GM19468 (cell line): Measurements from ENCODE around the gene CRACR2B.

Experiments used
- ATAC-seq: cut with Tn5 transposase; IDR thresholded peaks from one replicate; pipeline ENCODE4 v1.9.1; 2021; ENCODE audit warnings: mild to moderate bottlenecking, moderate library complexity, moderate number of reproducible peaks; ENCODE audit not compliant: unreplicated experiment; ENCODE audit errors: extremely low read depth

Gene CRACR2B

DNA sequence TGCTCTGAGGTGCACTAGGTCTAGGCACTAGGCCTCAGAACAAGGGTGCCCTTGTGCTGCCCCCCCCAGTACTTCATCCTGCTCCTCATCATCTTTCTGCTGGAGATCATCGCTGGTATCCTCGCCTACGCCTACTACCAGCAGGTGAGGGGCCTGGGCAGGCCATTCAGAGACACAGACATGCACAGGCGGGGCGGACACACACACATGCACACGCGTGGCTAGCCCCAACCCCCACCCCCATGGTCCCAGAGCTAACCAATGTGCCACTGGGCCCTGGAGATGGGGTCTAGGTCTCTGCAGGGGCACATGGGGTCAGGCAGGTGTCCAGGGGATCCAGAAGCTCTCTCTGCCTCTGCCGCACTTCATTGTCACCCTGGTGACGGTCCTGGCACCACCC is 9.0 kb downstream of the CRACR2B start:
- no peak for ATAC-seq

GRCh38 chr11:837189-837989 is 9.7 kb downstream of the CRACR2B start:
- ATAC-seq = no peak

DNA sequence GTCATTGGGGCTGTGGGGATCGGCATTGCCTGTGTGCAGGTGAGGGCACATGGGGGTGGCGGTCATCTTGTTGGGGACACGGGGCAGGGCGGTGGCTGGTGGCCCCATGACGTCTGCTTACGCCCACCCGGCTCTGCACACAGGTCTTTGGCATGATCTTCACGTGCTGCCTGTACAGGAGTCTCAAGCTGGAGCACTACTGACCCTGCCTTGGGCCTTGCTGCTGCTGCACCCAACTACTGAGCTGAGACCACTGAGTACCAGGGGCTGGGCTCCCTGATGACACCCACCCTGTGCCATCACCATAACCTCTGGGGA is 10.2 kb downstream of the CRACR2B start:
- no peak for ATAC-seq

DNA sequence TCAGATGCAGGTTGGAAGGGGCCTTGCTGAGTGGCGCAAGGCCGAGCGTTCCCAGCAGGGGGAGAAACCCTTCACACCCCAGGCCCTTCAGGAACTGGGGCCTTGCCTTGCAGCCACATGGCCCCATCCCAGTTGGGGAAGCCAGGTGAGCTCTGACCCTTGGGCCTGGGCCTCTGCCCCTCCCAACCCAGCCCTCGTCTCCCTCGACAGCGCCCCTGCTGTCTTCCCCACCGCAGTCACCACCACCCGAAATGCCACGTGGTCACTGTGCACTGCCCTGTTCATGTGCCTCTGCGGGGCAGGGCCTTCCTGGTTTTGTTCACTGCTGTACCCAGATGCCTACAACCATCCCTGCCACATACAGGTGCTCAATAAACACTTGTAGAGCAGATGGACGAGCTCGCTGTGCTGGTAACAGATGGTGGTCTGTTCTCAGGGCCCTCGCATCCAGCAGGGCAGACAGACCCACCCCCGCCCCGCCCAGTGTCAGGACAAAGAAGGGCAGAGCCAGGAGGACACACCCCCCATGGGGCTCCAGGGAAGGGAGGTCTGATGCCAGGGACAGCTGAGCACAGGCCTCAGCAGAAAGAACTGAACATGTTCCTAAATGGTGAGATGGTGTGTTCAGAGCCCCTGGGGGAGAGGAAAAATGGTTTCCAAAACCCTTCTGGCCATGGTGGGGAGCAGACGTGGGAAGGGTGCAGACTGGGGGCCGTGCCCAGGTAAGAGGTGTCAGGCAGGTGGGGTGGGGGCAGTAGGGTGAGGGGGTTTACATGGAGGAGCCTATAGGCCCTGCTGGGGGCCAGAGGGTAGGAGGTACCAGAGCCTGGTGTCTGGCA is 10.9 kb downstream of the CRACR2B start:
- ATAC-seq = no peak

- no peak for ATAC-seq
These were observed 11.5 kb downstream of the CRACR2B start for GRCh38 chr11:839280-839623.

DNA sequence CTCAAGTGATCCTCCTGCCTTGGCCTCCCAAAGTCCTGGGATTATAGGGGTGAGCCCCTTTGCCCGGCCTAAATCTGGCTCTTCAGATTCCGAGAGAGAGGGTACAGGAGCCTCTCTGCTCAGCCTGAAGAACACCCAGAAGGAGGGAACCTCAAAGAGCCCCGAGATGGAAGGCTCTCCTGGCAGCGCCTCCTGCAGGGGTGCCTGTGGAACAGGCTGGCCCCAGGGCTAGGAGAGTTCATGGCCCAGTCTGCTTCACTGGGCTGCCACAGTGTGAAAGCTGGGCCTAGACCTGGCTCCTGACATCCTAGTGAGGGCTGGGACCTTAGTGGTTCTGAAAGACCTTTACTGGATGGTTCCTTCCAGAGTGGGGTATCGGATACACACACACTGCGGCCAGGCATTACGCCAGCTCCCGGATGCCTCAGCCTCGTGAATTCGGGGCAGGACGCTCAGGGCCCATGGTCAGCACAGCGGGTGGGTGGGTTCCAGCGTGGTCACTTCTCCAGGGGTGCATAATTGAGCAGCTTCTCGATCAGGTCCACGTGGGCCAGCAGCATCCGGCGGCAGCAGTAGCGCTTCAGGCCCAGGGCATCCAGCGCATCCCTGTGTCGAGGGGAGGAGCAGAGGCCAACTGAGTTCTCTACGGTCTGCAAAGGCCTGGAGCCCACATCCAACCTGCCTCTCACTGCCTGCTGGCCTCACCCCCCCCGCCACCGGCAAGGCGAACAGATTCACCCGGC is 12.3 kb downstream of the CRACR2B start:
- ATAC-seq = no peak

- no peak for ATAC-seq
These were observed 14.3 kb downstream of the CRACR2B start for GRCh38 chr11:841981-842369.

- ATAC-seq = peak; percentile 23
These were observed 14.8 kb downstream of the CRACR2B start, which contains the start of the genes POLR2L and TSPAN4 for GRCh38 chr11:842370-843002. POLR2L (minus strand) TSS chr11:842529; CDS start chr11:842508, 21 bp downstream. TSPAN4 (plus strand) TSS chr11:842852; CDS start chr11:850305, 7,453 bp downstream.

DNA sequence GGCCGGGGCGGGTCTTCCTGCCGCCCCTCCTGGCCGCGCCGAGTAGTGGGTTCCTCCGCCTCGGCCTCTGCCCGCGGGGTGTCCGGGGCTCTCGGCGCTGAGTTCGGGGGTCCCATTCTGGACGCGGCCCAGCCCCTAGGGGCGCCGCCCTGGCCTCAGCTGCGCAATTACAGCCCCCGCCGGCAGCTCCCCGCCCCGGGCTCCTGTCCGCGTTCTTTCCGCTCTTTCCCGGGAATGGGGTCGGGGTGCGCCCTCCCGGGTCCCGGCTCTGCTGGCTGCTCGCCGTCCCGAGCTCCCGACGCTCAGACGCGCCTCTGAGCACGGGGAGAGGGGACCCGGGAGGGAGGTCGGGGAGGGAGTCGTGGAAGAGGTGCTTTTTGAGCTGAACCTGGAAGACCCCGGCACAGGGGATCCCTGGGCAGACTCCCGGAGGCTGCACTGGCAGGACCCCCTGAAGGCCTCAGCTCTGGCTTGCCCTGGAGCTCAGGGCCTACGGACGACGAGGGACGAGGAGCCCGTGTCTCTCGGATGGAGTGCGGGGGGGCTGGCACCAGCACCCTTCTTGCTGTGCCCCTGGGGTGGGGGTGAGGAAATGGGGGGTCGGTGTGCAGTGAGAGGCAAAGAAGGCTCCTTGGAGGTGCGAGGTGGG is 15.5 kb downstream of the CRACR2B start:
- no peak for ATAC-seq

GRCh38 chr11:843818-844692 is 16.3 kb downstream of the CRACR2B start:
- no peak for ATAC-seq

DNA sequence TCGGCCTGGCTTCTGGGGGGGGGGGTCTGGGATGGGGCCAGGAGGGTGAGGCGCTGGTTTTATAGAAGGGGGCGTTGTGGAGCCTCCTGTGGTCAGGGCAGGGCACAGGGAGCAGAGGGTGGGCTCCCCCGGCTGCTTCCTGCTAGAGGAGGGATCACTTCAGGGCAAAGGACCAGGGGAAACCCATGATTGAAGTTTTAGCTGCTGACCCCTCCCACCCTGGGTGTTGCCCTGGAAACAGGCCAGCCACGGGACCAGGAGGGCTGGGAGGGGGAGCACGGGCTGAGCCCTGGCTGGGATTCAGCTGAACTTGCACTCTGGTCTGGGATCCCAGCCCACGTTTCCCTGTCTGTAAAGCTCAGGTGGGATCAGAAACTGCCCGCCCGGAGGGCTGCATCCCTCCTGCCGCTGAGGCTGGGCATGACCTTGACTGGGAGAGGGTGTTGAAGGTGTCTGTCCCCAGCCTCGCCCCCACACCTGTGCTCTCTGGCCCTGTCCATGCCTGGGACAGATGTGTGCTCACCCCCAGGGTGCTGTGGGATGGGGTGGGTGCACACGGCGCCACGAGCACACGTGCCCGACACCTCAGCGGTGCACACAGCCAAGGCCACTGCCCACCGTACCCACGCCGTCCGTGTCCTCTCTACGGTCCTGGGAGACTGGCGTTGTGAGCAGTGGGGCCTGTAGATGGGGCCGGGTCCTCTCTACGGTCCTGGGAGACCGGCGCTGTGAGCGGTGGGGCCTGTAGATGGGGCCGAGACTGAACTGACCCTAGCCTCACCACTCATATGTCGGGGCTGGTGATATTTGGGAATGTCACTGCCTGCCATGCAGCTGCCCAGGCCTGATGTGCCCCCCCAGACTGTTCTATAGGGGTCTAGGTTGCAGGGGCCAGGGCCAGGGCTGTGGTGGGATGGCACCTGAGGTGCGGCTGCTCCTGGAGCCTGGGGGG is 17.2 kb downstream of the CRACR2B start:
- no peak for ATAC-seq

DNA sequence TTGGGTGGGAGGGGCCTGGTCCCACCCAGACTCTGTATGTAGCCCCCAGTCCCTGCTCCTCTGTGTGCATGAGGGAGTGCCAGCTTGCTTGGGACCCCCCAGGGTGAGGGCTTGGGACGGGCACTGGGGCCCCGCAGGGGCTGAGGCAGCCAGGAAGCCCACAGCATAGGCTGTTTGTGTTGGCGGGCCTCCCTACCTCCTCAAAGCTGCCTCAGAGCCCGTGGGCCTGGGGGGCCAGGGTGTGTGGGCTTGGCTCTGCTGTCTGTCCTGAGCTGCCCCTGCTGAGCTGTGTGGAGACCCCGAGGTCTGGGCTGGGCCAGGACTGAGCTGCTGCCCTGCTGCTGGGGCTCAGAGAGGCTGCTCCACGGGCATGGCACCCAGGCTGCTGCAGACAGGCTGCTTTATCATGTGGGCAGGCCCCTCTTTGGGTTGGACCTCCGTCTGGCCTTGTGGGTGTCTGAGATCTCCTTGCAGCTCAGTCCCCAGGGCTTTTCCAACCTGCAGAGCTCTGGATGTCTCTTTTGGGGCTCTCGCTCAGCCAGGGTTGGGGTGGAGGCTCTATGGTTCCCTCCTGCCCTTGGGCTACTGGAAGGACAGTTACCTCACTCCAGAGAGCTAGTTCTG is 18.3 kb downstream of the CRACR2B start:
- ATAC-seq = no peak

GRCh38 chr11:846496-847098 is 18.9 kb downstream of the CRACR2B start:
- ATAC-seq = no peak

GRCh38 chr11:847876-848275 is 20.2 kb downstream of the CRACR2B start:
- ATAC-seq = no peak

GRCh38 chr11:848380-848931 is 20.7 kb downstream of the CRACR2B start:
- no peak for ATAC-seq

- ATAC-seq = no peak
These were observed 21.5 kb downstream of the CRACR2B start for GRCh38 chr11:849104-849824.
